HepG2 (cell line): Measurements from ENCODE around the gene SLC6A8. TPM values are rescaled to one million over a fixed set of nuclear protein-coding genes. Genes with fewer than 3 reads are reported as not detected.
A peak's percentile ranks its signal among the peaks of the same experiment; 100 is the strongest.

Source experiments
- AKAP8 ChIP-seq: sonication (generic); formaldehyde crosslinking; IDR thresholded peaks from 2 replicates; pipeline ENCODE4 v1.5.1; 2020; ENCODE audit warnings: mild to moderate bottlenecking, missing genetic modification reagents
- CBX2 ChIP-seq, 2 experiments: fragments of 200-600 bp in 1 of 2; sonication (generic); formaldehyde crosslinking in 1 of 2; IDR thresholded peaks; 2 replicates each; pipeline versions ENCODE4 v1.7.0 to v1.8.1; 2018 to 2022; ENCODE audit warnings: low read depth in 2 of 2, low read length in 1 of 2, mild to moderate bottlenecking in 1 of 2, missing genetic modification reagents in 1 of 2
- CBX5 ChIP-seq: sonication (generic); formaldehyde crosslinking; IDR thresholded peaks from 2 replicates; pipeline ENCODE4 v1.4.0; 2020; ENCODE audit warnings: missing genetic modification reagents, borderline replicate concordance
- DR1 ChIP-seq: sonication (generic); formaldehyde crosslinking; IDR thresholded peaks from 2 replicates; pipeline ENCODE4 v1.8.0; 2021; ENCODE audit warnings: mild to moderate bottlenecking, missing genetic modification reagents, inconsistent platforms
- EHMT2 ChIP-seq: fragments of 200-600 bp; sonication (generic); IDR thresholded peaks from 2 replicates; pipeline ENCODE4 v1.7.0; 2017; ENCODE audit warnings: antibody characterized with exemption, low read depth, low read length, borderline replicate concordance
- GABPA ChIP-seq, 2 experiments: IDR thresholded peaks; 2 replicates each; pipeline ENCODE4 v1.6.1; 2011 to 2016; ENCODE audit warnings: low read depth in 2 of 2, low read length in 1 of 2, missing biosample characterization in 1 of 2, missing genetic modification characterization in 1 of 2
- HIC2 ChIP-seq: sonication (generic); formaldehyde crosslinking; IDR thresholded peaks from 2 replicates; pipeline ENCODE4 v1.9.0; 2022; ENCODE audit warnings: low read depth, missing genetic modification reagents
- HIVEP1 ChIP-seq: sonication (generic); formaldehyde crosslinking; IDR thresholded peaks from 2 replicates; pipeline ENCODE4 v1.4.0; 2020; ENCODE audit warnings: mild to moderate bottlenecking, missing genetic modification reagents
- HNRNPL ChIP-seq: fragments of 200-400 bp; formaldehyde crosslinking; IDR thresholded peaks from 2 replicates; pipeline ENCODE4 v1.6.1; 2017; ENCODE audit warnings: mild to moderate bottlenecking, low read depth, low read length
- KLF11 ChIP-seq: IDR thresholded peaks from 2 replicates; pipeline ENCODE4 v1.6.1; 2016; ENCODE audit warnings: missing compliant biosample characterization
- MED1 ChIP-seq: sonication (generic); formaldehyde crosslinking; IDR thresholded peaks from 2 replicates; pipeline ENCODE4 v1.4.0; 2020; ENCODE audit warnings: missing genetic modification reagents
- MXI1 ChIP-seq: IDR thresholded peaks from 3 replicates; pipeline ENCODE4 v1.6.1; 2012; ENCODE audit warnings: low read depth, low read length, inconsistent platforms, borderline replicate concordance
- REL ChIP-seq: sonication (generic); formaldehyde crosslinking; conservative IDR thresholded peaks from 2 replicates; pipeline ENCODE4 v1.8.0; 2022; ENCODE audit warnings: mild to moderate bottlenecking, missing genetic modification reagents, moderate library complexity
- SMAD1 ChIP-seq: sonication (generic); formaldehyde crosslinking; IDR thresholded peaks from 2 replicates; pipeline ENCODE4 v1.4.0; 2020; ENCODE audit warnings: missing genetic modification reagents, low read depth, mild to moderate bottlenecking, borderline replicate concordance
- SMAD3 ChIP-seq: sonication (generic); formaldehyde crosslinking; IDR thresholded peaks from 2 replicates; pipeline ENCODE4 v1.4.0; 2020; ENCODE audit warnings: missing genetic modification reagents
- TBX3 ChIP-seq: fragments of 450-650 bp; IDR thresholded peaks from 2 replicates; pipeline ENCODE4 v1.6.1; 2017; ENCODE audit warnings: antibody characterized with exemption, mild to moderate bottlenecking, inconsistent platforms, borderline replicate concordance
- TCF7L2 ChIP-seq: IDR thresholded peaks from 2 replicates; pipeline ENCODE4 v1.6.1; 2011; ENCODE audit warnings: mild to moderate bottlenecking, low read depth, low read length, moderate library complexity
- ZBTB14 ChIP-seq: sonication (generic); formaldehyde crosslinking; IDR thresholded peaks from 2 replicates; pipeline ENCODE4 v1.4.0; 2020; ENCODE audit warnings: missing genetic modification reagents
- ZMAT3 ChIP-seq: sonication (generic); formaldehyde crosslinking; conservative IDR thresholded peaks from 2 replicates; pipeline ENCODE4 v1.7.0; 2021; ENCODE audit warnings: missing genetic modification reagents
- ZNF350 ChIP-seq: sonication (generic); formaldehyde crosslinking; IDR thresholded peaks from 2 replicates; pipeline ENCODE4 v1.4.0; 2020; ENCODE audit warnings: mild to moderate bottlenecking, low read depth, missing genetic modification reagents, borderline replicate concordance
- ZNF430 ChIP-seq: sonication (generic); formaldehyde crosslinking; IDR thresholded peaks from 2 replicates; pipeline ENCODE4 v1.9.0; 2021; ENCODE audit warnings: mild to moderate bottlenecking, missing genetic modification reagents
- polyA plus RNA-seq, 8 experiments: library from polyadenylated mRNA; depleted of rRNA in 3 of 8; stranded (reverse) in 7 of 8; unstranded in 1 of 8; fragments of >200 nt; fragmentation: Illumina TruSeq in 4 of 8; extraction: Trizol in 4 of 8; gene quantifications; 2 replicates each; pipeline versions ENCODE4 v1.2.1 to v1.2.3, GENCODE V29; 2011 to 2016; ENCODE audit warnings: low read depth in 4 of 8, missing spikeins in 1 of 8, mixed read lengths in 1 of 8; ENCODE audit not compliant: insufficient read depth in 1 of 8
- total RNA-seq, 5 experiments: library from RNA; depleted of rRNA; stranded (reverse); fragments of >200 nt; fragmentation: Illumina TruSeq; extraction: Trizol; gene quantifications; 2 replicates each; pipeline ENCODE4 v1.2.3, GENCODE V29; 2016; ENCODE audit warnings: low read depth in 1 of 5
- TF ChIP-seq, protein P1 (sequence below): sonication (generic); formaldehyde crosslinking; IDR thresholded peaks from 2 replicates; pipeline ENCODE4 v1.5.0; 2020; ENCODE audit warnings: mild to moderate bottlenecking, missing genetic modification reagents, moderate library complexity
- TF ChIP-seq, protein P2 (sequence below): sonication (generic); formaldehyde crosslinking; IDR thresholded peaks from 2 replicates; pipeline ENCODE4 v1.4.0; 2020; ENCODE audit warnings: missing genetic modification reagents, low read depth, mild to moderate bottlenecking, borderline replicate concordance

SLC6A8 gene
- total and polyA plus RNA-seq, 2 of the 13 experiments (the other 11 are each of a cell fraction or from before 2014, with no cell fraction given) = 13.9 to 176 TPM

- TF ChIP-seq CBX2 (IDR thresholded peaks at IDR 0.05; ENCODE audit: low read depth, low read length) = no peak
- TF ChIP-seq CBX2 (CRISPR knock-in tag; IDR thresholded peaks at IDR 0.05; ENCODE audit: low read depth) = no peak
- peak; percentile 81 for TF ChIP-seq HNRNPL
- no peak for TF ChIP-seq ZMAT3 (CRISPR knock-in tag)
- 0 out of 2 replicates have a peak, but pooled peaks have one; percentile 25 for TF ChIP-seq AKAP8 (CRISPR knock-in tag)
- TF ChIP-seq ZBTB14 (CRISPR knock-in tag) = 0 out of 2 replicates have a peak, but pooled peaks have one; percentile 17
- TF ChIP-seq SMAD1 = no peak
- peak; percentile 34; the same call in 1 of the 2 replicates for TF ChIP-seq MED1
- no peak for TF ChIP-seq TCF7L2
- TF ChIP-seq KLF11 (CRISPR knock-in tag) = no peak
- TF ChIP-seq DR1 = no peak
- TF ChIP-seq TBX3 = no peak
- no peak for TF ChIP-seq ZNF430
- TF ChIP-seq EHMT2 = no peak
- TF ChIP-seq MXI1 = peak; percentile 14; the same call in 1 of the 3 replicates
- no peak for TF ChIP-seq CBX5 (CRISPR knock-in tag)
- no peak for TF ChIP-seq REL (CRISPR knock-in tag)
- no peak for TF ChIP-seq SMAD3 (CRISPR knock-in tag)
- TF ChIP-seq ZNF350 (CRISPR knock-in tag) = no peak
- TF ChIP-seq HIVEP1 (CRISPR knock-in tag) = no peak
- TF ChIP-seq, protein P1, sequence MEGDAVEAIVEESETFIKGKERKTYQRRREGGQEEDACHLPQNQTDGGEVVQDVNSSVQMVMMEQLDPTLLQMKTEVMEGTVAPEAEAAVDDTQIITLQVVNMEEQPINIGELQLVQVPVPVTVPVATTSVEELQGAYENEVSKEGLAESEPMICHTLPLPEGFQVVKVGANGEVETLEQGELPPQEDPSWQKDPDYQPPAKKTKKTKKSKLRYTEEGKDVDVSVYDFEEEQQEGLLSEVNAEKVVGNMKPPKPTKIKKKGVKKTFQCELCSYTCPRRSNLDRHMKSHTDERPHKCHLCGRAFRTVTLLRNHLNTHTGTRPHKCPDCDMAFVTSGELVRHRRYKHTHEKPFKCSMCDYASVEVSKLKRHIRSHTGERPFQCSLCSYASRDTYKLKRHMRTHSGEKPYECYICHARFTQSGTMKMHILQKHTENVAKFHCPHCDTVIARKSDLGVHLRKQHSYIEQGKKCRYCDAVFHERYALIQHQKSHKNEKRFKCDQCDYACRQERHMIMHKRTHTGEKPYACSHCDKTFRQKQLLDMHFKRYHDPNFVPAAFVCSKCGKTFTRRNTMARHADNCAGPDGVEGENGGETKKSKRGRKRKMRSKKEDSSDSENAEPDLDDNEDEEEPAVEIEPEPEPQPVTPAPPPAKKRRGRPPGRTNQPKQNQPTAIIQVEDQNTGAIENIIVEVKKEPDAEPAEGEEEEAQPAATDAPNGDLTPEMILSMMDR (CRISPR knock-in tag) = peak; percentile 67
- TF ChIP-seq HIC2 (CRISPR knock-in tag) = no peak
- TF ChIP-seq GABPA (IDR thresholded peaks at IDR 0.05; ENCODE audit: low read depth, low read length) = no peak
- TF ChIP-seq GABPA (CRISPR knock-in tag; IDR thresholded peaks at IDR 0.05; ENCODE audit: low read depth) = no peak
- TF ChIP-seq, protein P2, sequence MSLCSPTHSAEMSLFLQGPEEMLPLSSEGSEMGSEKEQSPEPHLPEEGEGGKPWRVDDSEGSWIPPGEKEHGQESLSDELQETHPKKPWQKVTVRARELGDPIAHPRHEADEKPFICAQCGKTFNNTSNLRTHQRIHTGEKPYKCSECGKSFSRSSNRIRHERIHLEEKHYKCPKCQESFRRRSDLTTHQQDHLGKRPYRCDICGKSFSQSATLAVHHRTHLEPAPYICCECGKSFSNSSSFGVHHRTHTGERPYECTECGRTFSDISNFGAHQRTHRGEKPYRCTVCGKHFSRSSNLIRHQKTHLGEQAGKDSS (CRISPR knock-in tag) = no peak
These were observed 38.4 kb upstream of the SLC6A8 start (continued) for GRCh38 chrX:153649178-153649914.
